Hematopoietic multipotent progenitor cell treated with erythropoietin and hydrocortisone succinate and interleukin-3 and kit ligand, for 15 days (in vitro differentiated cells): Measurements from ENCODE around the gene DNAH2.
"Not testable (repeated sequence)": the region's sequence is repeated elsewhere in the genome, so short reads cannot be mapped to it uniquely, and the experiment has no call there.

Experiments
- DNase-seq: peaks from one replicate; pipeline ENCODE4 v3.0.0-alpha.2; 2015; ENCODE audit warnings: low spot score

Gene DNAH2

GRCh38 chr17:7777017-7777416 lies 59.5 kb downstream of the DNAH2 start:
- no peak for DNase-seq

GRCh38 chr17:7780736-7781135 lies 63.2 kb downstream of the DNAH2 start:
- no peak for DNase-seq

- no peak for DNase-seq
These were observed 63.9 kb downstream of the DNAH2 start for GRCh38 chr17:7781429-7781828.

- DNase-seq, result no peak
These were observed 64.7 kb downstream of the DNAH2 start for GRCh38 chr17:7782240-7782639.

GRCh38 chr17:7786866-7787265 lies 69.3 kb downstream of the DNAH2 start:
- no peak for DNase-seq

GRCh38 chr17:7789131-7789530 lies 71.6 kb downstream of the DNAH2 start:
- DNase-seq, result no peak

GRCh38 chr17:7790150-7790549 lies 72.6 kb downstream of the DNAH2 start:
- no peak for DNase-seq

- DNase-seq, result no peak
These were observed 75.1 kb downstream of the DNAH2 start for GRCh38 chr17:7792611-7793010.

GRCh38 chr17:7794075-7794663 lies 76.6 kb downstream of the DNAH2 start:
- no peak for DNase-seq

GRCh38 chr17:7797976-7798375 lies 80.4 kb downstream of the DNAH2 start:
- no peak for DNase-seq

- no peak for DNase-seq
These were observed 81.3 kb downstream of the DNAH2 start for GRCh38 chr17:7798839-7799238.

GRCh38 chr17:7803981-7804380 lies 86.4 kb downstream of the DNAH2 start:
- DNase-seq, result no peak

GRCh38 chr17:7806587-7806986 lies 89.0 kb downstream of the DNAH2 start:
- DNase-seq, result no peak

GRCh38 chr17:7807206-7807605 lies 89.7 kb downstream of the DNAH2 start:
- no peak for DNase-seq

GRCh38 chr17:7809086-7809790 lies 91.7 kb downstream of the DNAH2 start:
- DNase-seq, result no peak

- DNase-seq, result not testable (repeated sequence)
These were observed 92.3 kb downstream of the DNAH2 start for GRCh38 chr17:7809791-7810343.

GRCh38 chr17:7811251-7811650 lies 93.7 kb downstream of the DNAH2 start:
- no peak for DNase-seq

- no peak for DNase-seq
These were observed 97.4 kb downstream of the DNAH2 start for GRCh38 chr17:7814969-7815368.

GRCh38 chr17:7816926-7817642 lies 99.5 kb downstream of the DNAH2 start:
- no peak for DNase-seq

- no peak for DNase-seq
These were observed 100.1 kb downstream of the DNAH2 start for GRCh38 chr17:7817643-7817964.

- DNase-seq, result no peak
These were observed 100.5 kb downstream of the DNAH2 start for GRCh38 chr17:7818026-7818425.

- DNase-seq, result no peak
These were observed 101.5 kb downstream of the DNAH2 start for GRCh38 chr17:7818746-7819645.
